GM19324 (cell line): Measurements from ENCODE around the gene ATF7.
"Not testable (repeated sequence)": the region's sequence is repeated elsewhere in the genome, so short reads cannot be mapped to it uniquely, and the experiment has no call there.

Experiments used
- ATAC-seq: cut with Tn5 transposase; IDR thresholded peaks from one replicate; pipeline ENCODE4 v1.9.1; 2021; ENCODE audit warnings: mild to moderate bottlenecking, moderate library complexity; ENCODE audit not compliant: unreplicated experiment, low FRiP score

The ATF7 gene

GRCh38 chr12:53486736-53487487 lies 139.3 kb downstream of the ATF7 start:
- no peak for ATAC-seq

GRCh38 chr12:53485955-53486735 lies 140.0 kb downstream of the ATF7 start:
- ATAC-seq, result no peak

GRCh38 chr12:53484686-53485575 lies 141.3 kb downstream of the ATF7 start:
- no peak for ATAC-seq

GRCh38 chr12:53483979-53484377 lies 142.2 kb downstream of the ATF7 start:
- no peak for ATAC-seq

GRCh38 chr12:53483225-53483978 lies 142.8 kb downstream of the ATF7 start:
- ATAC-seq, result no peak

- ATAC-seq, result no peak
Observed at GRCh38 chr12:53482626-53483168, 143.5 kb downstream of the ATF7 start.

GRCh38 chr12:53481939-53482586 lies 144.1 kb downstream of the ATF7 start:
- no peak for ATAC-seq

GRCh38 chr12:53481458-53481857 lies 144.7 kb downstream of the ATF7 start:
- not testable (repeated sequence) for ATAC-seq

- no peak for ATAC-seq
Observed at GRCh38 chr12:53480491-53481442, 145.4 kb downstream of the ATF7 start.

GRCh38 chr12:53479331-53479730 lies 146.9 kb downstream of the ATF7 start:
- no peak for ATAC-seq

GRCh38 chr12:53478865-53479264 lies 147.3 kb downstream of the ATF7 start:
- no peak for ATAC-seq

- ATAC-seq, result no peak
Observed at GRCh38 chr12:53476769-53477209, 149.4 kb downstream of the ATF7 start.

- ATAC-seq, result no peak
Observed at GRCh38 chr12:53474819-53475218, 151.4 kb downstream of the ATF7 start.

- ATAC-seq, result no peak
Observed at GRCh38 chr12:53474077-53474476, 152.1 kb downstream of the ATF7 start.

GRCh38 chr12:53472056-53472582 lies 154.1 kb downstream of the ATF7 start:
- no peak for ATAC-seq

GRCh38 chr12:53468282-53468681 lies 157.9 kb downstream of the ATF7 start:
- ATAC-seq, result no peak

GRCh38 chr12:53467880-53468279 lies 158.3 kb downstream of the ATF7 start:
- ATAC-seq, result no peak

- no peak for ATAC-seq
Observed at GRCh38 chr12:53467082-53467481, 159.1 kb downstream of the ATF7 start.
